ENCODE measurements around the gene CALML5.
"Not testable (repeated sequence)": the region's sequence is repeated elsewhere in the genome, so short reads cannot be mapped to it uniquely, and the experiment has no call there.

The CALML5 gene

DNA sequence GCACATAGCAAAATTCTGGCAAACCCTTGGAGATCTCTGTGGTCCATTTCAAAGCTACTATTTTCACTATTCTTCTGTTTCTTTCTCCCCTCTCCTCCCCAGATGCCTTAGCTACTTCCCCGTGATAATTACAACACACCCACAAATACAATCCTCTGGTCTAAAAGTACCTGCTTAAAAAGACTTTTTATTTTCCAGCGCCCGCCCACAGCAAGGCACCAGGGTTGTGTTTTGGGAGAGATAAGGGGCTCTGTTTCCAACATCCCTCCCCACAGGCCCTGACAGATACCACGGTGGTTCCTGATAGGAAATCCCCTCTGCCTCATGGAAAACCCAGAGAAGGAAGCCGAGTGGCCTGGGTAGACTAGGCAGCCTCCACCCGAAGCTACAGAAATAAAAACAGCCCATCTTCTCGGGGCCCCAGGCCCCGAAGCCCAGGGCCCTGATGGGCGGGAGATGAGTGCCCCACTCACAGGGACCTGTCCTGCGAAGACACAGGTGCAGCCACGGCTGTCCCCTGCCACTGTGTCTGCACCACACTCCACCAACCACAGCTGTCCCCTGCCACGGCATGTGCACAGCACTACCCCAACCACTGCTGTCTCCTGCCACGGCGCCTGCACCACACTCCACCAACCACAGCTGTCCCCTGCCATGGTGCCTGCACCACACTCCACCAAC lies 19.7 kb downstream of the CALML5 start:
- no peak for DNase-seq

DNA sequence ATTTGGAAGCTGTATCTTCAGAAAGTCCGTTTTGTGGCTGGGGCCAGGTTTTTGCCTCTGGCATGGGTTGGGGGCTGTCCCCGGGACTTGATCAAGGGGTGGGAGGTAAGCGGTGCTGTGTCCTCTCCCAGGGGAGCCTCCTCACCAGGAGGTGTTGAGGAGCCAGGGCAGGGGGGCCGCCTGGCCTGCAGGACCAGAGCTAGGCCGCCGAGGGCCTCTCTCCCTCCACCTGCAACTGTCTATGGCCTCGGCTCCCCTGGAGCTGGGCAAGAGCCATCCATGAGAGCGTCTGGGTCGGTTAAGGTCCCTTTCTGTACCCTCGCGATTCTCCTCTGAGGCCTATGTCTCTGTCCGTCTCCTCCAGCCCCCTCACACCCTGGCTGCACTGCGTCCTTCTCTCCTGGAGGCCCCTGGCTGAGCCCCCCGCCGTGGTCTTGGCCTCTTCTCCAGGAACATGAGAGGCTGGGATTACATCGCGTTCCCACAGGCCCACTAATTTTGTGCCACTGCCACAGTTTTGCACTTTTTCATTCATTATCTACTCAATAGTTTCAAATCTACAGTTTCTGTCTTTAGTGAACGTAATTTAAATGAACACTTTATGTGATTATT lies 20.6 kb downstream of the CALML5 start:
- DNase-seq, result no peak

DNA sequence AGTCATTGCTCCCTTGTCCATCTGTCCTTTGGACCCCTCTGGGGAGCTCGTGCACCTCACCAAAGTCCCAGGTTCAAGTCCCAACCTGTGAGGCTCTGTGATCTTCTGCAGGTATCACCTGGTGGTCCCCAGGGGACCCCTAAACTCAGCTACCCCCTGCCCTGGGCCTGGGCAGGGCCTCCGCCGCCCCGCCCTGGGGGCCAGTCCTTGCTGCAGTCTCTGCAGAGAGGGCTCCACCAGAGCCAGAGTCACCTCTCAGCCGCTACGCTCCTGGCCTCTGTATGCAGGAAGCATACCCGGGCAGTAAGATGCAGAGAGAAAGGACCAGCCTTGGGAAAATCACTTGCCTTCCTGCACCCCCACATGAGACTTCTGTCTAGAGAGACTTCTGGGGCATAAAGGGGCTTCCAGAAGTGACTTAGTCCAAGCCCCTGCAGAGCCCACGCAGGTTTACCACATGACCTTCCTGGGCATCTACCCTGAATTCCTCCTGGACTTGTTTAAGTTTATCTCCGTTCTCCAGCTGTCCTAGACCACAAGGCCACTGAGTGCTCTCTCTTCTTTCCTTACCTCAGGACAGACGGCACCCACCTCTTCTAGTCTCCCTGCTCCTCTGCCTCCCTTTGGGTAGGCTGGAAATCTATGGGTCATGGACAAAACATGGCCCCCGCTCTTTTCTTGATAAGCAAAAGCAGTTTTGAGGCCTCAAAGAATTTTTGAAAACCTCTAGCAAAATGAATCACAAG lies 21.2 kb downstream of the CALML5 start:
- DNase-seq, result no peak

DNA sequence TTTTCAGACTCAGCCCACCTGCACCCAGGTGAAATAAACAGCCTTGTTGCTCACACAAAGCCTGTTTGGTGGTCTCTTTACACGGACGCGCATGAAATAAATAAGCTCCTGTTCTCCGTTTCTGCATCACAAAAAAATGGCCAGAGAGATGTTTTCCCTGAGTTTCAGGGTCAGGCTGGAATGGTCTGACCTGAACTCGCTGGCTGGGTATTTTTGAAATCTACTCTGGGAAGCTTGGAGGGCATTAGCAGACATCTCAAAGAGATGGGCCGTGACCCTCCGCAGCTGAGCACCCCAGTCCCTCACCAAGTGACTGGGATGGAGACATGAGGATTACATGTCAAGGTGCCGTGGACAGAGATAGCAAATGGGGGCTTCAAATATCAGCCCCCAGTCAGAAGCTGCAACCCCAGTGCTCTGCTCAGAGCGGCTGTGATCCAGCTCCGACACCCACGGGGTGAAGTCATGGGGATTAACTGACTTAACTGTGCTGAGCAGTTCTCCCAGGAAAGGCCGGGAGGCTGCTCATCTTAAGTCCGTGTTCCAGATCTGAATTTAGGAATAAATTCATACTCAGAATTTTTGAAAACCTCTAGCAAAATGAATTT lies 22.3 kb downstream of the CALML5 start:
- no peak for DNase-seq

DNA sequence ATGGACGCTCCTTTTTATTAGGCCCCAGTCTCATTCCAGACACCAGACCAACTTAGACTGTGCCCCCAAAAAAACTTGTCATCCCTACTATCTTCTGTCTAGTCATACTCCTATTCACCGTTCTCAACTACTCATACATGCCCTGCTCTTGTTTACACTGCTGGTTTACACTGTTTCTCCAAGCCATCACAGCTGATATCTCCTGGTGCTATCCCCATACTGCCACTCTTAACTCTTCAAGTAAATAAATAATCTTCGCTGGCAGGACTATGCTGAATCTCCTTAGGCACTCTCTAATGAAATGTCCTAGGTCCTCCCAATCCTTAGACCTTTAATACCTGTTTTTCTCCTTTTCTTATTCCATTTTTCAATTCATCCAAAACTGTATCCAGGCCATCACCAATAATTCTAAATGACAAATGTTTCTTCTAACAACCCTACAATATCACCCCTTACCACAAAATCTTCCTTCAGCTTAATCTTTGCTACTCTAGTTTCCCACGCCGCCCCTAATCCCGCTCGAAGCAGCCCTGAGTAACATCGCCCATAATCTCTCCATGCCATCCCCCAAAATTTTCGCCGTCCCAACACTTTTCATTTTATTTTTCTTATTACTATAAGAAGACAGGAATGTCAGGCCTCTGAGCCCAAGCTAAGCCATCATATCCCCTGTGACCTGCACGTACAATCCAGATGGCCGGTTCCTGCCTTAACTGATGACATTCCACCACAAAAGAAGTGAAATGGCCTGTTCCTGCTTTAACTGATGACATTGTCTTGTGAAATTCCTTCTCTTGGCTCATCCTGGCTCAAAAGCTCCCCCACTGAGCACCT lies 23.2 kb downstream of the CALML5 start:
- not testable (repeated sequence) for DNase-seq

DNA sequence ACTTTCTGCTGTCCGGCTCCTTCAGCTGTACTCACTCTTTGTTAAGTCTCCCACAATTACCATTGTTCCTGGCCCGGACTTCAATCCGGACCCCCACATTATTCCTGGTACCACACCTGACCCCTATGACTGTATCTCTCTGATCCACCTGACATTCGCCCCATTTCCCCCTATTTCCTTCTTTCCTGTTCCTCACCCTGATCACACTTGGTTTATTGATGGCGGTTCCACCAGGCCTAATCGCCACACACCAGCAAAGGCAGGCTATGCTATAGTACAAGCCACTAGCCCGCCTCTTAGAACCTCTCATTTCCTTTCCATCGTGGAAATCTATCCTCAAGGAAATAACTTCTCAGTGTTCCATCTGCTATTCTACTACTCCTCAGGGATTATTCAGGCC lies 24.3 kb downstream of the CALML5 start:
- not testable (repeated sequence) for DNase-seq

DNA sequence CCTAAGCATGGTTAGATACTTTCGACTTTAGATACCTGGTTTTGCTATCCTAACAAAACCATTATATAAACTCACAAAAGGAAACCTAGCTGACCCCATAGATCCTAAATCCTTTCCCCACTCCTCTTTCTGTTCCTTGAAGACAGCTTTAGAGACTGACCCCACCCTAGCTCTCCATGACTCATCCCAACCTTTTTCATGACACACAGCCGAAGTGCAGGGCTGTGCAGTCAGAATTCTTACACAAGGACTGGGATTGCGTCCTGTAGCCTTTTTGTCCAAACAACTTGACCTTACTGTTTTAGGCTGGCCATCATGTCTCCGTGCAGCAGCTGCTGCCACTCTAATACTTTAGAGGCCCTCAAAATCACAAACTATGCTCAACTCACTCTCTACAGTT lies 24.7 kb downstream of the CALML5 start:
- not testable (repeated sequence) for DNase-seq

DNA sequence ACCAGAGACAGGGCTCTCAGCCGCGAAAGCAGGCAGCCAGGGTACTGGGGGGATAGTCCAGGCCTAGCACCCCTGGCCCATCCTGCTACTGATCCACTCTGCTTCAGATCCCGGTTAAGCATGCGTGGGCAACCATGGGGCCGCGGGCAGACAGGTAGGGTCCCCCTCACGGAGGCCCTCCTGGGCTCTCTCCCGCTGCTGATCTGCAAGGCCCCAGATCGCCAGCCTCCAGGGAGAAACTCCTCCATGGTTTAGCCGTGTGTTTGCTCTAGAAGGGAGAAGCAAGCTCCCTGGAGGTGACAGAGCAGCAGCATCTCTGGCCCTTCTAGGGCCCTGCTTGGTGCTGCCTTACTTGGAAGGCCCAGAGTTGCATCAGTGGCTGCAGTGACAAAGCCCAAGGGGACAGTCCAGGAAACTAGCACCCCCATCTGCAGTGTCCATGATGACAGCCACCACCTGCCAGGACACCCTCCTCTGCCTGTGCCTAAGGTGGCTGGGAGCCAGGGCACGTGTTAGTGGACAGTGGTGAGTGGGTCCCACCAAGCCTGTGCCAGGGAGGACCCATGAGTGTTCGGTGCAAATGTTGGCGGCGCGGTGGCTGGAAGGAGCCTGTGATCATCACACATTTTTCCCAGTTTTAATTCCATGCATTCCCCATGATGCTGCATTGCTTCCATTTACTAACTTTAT lies 29.2 kb downstream of the CALML5 start:
- no peak for DNase-seq

DNA sequence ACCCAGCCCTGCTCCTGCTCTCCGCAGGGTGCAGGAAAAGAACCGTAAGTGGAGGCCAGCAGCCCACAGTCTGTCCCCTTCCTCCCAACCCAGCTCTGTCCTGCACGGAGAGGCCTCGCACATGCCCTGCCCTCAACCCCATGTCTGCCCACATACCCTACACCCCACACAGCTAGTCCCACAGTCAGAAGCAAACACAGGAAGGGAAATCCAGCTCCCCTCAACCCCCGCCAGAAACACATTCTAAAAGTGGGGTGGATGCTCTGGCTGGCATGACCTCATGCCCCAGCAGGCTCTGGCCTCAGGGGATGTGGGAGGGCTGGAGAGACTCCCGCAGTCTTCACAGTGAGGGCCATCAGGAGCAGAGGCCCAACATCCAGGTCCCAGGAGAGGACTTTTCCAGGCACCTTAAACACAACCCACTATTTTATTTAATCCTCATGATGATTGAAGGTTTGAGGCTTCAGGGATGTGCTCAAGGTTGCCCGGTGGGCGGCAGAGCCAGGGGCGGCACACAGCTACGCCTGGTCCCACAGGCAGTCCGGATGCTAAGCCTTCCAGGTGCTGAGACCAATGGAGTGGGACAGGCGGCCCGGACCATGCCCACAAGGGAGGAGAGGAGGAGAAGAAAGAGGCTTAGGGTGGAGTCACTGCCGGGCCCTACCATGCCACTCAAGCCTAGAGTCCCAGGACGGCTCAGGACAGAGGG lies 29.9 kb downstream of the CALML5 start:
- no peak for DNase-seq

DNA sequence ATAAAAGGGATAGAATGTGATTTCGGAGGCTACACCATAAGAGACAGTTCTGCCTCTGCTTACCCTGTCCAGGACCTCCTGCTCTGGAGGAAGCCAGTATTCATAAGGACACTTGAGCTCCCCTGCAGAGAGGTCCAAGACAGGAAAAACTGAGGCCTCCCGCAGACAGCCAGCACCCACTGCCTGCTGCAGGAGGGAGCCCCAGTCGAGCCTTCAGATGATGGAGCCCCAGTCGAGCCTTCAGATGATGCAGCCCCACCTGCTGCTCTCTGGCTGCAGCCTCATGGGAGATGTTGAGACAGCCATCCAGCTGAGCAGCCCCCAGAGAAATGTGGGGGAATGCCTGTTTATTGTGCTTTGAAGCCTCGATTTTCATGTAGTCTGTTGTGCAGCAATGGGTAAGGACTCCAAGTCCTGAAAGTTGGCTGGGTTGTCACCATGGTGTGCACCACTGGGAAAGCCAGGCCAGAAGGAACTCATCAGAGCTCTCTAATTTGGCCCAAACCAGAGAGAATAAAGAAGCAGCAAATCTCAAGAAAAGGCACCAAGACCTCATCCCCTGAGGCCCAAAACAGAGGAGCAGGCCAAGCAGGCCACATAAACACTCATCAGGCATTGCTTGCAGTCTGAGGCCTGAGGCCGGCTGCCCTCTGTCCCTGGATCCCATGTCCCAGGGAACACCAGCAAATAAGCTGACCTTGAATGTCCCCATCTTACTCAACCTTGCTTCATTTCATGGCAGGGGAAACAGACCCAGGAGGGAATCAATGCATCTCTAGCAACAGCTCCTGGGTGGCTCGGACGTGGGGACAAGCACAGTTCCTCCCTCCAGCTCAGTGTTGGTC lies 30.9 kb downstream of the CALML5 start:
- DNase-seq, result no peak

DNA sequence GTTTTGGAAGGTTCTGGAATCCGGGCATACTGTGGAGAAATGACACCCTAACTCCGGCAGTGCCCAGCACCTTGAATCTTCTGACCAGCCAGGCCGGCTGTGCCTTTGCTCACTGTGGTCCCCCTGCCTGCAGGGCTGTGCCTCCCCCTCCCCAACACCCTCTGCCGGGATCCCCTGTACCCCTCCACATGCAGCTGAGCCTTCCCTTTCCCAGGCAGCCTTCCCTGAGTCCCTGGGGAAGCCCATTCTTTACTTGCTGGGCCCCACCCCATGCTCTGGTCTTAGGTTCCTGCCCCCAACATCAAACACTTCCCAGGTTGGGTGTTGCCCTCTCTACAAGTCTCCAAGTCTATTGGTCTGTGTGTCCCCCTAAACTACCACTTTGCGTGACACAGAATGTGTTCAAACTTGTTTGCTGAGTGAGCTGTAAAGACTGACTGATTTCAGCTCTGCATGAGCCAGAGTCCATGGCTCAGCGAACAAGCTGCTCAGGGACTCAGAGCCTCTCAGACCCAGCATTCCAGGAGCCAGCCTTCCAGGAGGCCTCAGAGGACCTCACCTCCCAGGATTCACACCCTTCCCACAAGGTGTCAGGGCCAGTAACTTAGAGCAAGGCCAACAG lies 31.6 kb downstream of the CALML5 start:
- DNase-seq, result no peak

DNA sequence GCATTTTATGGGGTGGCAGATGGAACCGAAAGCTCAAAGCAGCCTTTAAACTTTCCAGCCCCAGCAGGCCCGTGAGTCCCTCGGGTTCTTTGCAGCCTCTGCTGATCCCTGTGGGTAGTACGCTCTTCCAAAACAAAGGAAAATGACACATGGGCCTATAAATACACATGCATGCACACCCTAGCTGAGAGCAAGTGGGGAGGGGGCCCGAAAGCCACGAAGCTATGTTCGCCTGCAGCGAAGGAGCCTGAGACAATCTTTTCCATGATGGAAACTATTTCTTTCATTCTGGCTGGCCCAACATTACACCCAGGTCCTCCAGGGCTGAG lies 32.2 kb downstream of the CALML5 start:
- DNase-seq, result no peak

DNA sequence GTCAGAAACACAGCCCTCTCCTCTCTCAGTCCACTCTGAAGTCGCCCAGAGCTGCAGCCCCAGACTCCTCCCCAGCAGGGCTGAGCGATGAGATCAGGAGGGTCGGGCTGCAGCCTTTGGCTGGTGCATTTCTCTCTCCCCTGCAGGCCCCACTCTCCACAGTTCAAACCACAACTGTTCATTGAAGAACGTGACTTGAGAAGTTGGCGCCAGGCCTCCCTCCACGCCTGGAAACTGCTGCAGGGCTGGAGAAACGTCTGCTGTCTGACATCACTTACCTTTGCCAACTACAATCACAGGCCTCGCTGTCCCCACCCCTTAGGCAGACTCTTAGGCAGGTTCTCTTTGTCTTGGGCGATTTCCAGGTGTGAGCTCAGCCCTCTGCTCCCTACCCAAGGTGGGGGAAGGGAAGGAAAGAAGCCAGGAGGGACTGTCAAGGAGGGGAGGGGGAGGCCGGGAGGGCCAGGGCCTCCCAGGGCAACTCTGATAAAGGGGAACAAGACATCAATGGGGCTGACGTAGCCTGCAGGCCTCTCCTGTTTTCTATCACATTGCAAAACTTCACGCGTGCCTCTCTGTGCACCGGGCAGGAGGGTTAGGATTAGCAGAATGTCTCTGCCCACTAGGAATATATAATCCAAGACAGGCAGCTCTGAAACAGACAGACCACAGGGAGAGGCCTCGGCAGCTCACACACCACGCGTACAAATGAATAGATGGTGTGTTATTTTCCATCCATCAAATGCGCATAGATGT lies 32.7 kb downstream of the CALML5 start:
- no peak for DNase-seq

DNA sequence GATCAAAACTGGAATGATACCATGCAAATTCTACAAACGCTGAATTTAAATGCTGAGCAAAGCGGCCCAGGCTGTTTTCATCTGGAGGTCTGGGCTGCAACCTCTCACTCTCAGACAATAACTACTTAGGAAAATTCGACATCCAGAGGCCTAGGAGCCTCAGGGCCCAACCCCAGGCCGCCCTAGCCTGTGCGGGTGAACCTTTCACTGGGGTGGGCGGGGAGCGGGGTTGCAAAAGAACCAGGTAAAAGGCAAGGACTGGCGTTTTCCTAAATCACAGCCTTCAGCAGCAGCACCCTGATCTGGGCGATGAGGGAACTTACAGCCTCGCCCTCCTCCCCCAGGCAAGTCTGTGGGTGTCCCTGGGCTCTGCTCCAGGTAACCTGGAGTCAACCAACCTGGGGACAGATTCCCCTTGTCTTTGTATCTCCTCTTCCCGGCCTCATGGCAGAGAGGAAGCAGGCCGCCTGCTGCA lies 33.4 kb downstream of the CALML5 start:
- no peak for DNase-seq

DNA sequence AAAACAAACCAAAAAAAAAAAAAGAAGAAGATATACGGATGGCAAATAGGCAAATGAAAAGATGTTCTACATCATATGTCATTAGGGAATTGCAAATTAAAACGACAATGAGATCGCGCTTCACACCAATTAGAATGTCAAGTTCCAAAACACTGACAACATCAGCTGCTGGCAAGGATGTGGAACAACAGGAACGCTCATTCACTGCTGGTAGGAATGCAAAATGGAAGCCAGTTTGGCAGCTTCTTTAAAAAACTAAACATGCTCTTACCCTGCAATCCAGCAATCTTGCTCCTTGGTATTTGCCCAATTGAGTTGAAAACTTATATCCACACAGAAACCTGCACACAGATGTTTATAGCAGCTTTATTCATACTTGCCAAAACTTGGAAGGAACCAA lies 34.8 kb downstream of the CALML5 start:
- DNase-seq, result no peak

DNA sequence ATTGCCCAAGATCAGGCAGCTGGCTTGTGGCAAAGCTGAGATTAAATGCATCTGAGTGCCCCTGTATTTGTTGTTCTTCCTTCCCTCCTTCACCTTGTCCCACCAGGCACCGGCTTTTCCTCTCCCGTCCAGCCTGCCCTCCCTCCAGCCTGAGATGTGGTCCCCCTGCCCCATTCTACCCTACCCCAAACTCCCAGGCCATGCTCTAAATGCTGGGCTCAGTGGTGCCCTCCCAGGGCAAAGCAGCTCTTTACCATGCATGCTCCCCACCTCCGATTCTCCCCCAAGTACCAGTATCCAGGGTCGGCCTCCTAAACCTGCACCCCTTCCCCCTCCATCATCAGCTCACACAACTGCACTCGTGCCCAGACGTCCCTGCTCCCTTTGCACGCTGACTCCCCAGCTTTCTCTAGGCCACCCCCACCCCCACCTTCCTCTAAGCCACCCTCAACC lies 36.5 kb downstream of the CALML5 start:
- no peak for DNase-seq

DNA sequence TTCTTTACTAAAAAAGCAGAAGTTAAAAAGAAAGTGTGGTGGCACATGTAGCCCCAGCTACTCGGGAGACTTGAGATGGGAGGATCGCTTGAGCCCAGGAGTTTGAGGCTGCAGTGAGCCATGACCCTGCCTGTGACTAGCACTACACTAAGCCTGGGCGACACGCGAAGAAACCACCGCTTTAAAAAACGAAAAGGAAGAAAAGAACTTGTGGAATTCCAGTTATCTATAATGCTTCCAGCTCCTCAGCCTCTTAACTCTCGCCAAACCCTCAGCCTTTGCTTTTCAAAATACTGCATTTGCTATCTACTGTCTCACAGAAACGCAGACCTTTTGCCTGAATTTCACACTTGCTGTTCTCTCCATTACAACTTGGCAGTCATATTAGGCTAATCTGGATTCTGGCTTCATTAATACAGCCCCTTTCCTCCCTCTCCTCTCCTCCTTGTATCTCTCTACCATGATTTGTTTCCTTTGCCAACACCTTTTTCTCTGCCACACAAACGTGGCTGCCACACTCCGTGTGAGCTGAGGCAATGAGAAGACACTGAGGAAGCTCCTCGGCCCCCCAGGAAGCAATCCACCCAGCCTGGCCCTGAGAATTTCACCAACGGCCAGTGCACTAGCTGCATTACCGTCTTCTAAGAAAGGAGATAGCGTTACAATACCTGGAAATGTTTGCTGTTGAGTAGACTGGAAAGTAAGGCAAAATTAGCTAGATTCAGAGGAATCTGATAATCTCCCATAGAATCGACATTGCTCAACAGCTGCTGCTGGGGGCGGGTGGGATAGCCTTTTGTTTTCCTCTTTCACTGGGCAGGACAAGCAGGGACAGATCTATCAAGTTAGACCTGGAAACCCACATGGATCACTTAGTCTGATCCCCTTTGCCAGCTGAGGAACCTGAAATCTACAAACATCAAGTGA lies 37.2 kb downstream of the CALML5 start:
- DNase-seq, result no peak

DNA sequence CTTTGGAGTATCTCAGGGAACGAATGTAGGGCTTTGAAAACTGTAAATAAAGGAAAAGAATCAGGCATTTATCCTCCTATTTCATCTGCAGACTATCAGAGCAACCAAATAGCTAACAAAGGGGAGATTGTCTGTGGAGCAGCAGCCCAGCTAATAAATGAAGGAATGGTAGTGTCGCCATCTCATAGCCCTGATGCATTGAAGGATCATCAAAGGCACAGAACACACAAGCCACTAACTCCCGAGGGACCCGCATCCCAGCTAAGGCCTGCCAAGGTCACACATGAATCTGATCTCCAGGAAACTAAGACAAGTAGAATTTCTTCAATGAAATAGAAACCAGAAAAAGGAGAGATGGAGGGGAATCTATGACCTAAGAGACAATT lies 38.2 kb downstream of the CALML5 start:
- no peak for DNase-seq
